OCI-LY3 (cell line): Measurements from ENCODE around the gene ANKS1A.
"Not testable (repeated sequence)": the region's sequence is repeated elsewhere in the genome, so short reads cannot be mapped to it uniquely, and the experiment has no call there.

Experiments used
- EZH2phosphoT487 ChIP-seq: fragments of 200-600 bp; shearing (Covaris generic); IDR thresholded peaks from 2 replicates; pipeline ENCODE4 v1.6.1; 2018; ENCODE audit warnings: antibody characterized with exemption, mixed run types, low read depth
- TF ChIP-seq, protein P1 (sequence below): fragments of 200-600, 300-600 bp; sonication (generic); IDR thresholded peaks from 2 replicates; pipeline ENCODE4 v1.5.1; 2014; ENCODE audit warnings: antibody characterized with exemption, low read length, low read depth

DNA sequence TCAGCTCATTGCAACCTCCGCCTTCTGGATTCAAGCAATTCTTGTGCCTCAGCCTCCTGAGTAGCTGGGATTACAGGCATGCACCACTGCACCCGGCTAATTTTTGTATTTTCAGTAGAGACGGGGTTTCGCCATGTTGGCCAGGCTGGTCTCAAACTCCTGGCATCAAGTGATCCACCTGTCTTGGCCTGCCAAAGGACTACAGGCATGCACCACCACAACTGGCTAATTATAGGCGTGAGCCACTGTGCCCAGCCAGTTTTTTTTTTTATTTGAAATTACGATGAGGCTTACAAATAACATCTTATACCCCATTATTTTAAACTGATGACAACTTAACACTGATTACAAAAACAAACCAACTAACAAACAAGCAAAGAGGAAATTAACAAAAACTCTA, 40.0 kb upstream of the ANKS1A start:
- TF ChIP-seq, protein P1, sequence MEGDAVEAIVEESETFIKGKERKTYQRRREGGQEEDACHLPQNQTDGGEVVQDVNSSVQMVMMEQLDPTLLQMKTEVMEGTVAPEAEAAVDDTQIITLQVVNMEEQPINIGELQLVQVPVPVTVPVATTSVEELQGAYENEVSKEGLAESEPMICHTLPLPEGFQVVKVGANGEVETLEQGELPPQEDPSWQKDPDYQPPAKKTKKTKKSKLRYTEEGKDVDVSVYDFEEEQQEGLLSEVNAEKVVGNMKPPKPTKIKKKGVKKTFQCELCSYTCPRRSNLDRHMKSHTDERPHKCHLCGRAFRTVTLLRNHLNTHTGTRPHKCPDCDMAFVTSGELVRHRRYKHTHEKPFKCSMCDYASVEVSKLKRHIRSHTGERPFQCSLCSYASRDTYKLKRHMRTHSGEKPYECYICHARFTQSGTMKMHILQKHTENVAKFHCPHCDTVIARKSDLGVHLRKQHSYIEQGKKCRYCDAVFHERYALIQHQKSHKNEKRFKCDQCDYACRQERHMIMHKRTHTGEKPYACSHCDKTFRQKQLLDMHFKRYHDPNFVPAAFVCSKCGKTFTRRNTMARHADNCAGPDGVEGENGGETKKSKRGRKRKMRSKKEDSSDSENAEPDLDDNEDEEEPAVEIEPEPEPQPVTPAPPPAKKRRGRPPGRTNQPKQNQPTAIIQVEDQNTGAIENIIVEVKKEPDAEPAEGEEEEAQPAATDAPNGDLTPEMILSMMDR: not testable (repeated sequence)
- not testable (repeated sequence) for TF ChIP-seq EZH2phosphoT487
